B cell (primary cell): ENCODE data around the gene FADD. TPM values are rescaled to one million over a fixed set of nuclear protein-coding genes. Genes with fewer than 3 reads are reported as not detected.

Source experiments
- ATAC-seq: fragments of 200-7000 bp; cut with Tn5 transposase; one replicate; pipeline ENCODE4 v1.10.0; 2021; ENCODE audit warnings: low read depth, mild to moderate bottlenecking, moderate number of reproducible peaks, moderate library complexity
- CTCF ChIA-PET: fragments of 350-600 bp; sonication (Branson Sonifier 250); formaldehyde crosslinking; loops from one replicate; lab custom pipeline; 2021; ENCODE audit warnings: antibody characterized with exemption, inconsistent platforms; lab: Charles Lee
- POLR2A ChIA-PET: fragments of 350-600 bp; sonication (Branson Sonifier 250); formaldehyde crosslinking; loops from one replicate; lab custom pipeline; 2021; ENCODE audit warnings: antibody characterized with exemption; lab: Charles Lee
- DNase-seq: peaks from one replicate; pipeline ENCODE4 v3.0.0; 2013
- H2AFZ ChIP-seq: 2 replicates; pipeline ENCODE4 v1.6.1; 2012; ENCODE audit warnings: mild to moderate bottlenecking, low read depth, low read length; ENCODE audit not compliant: insufficient read depth, poor library complexity, severe bottlenecking
- H3K27ac ChIP-seq, 2 donors: 1 replicate in 1 of 2; 2 replicates in 1 of 2; pipeline ENCODE4 v1.5.1; 2012 to 2013; ENCODE audit warnings: low read length in 2 of 2, mild to moderate bottlenecking in 2 of 2, moderate library complexity in 1 of 2
- H3K27me3 ChIP-seq, 4 experiments: fragments of 200-600 bp in 1 of 4; sonication (generic) in 1 of 4; replicated peaks in 1 of 4; 1 replicate in 2 of 4; 2 replicates in 2 of 4; pipeline versions ENCODE4 v1.6.1 to v1.7.0; 2013 to 2016; ENCODE audit warnings: low read length in 3 of 4, mild to moderate bottlenecking in 2 of 4, mixed read lengths in 1 of 4, moderate library complexity in 1 of 4; ENCODE audit not compliant: insufficient read depth in 4 of 4, control insufficient read depth in 3 of 4; ENCODE audit errors: control extremely low read depth in 1 of 4
- H3K36me3 ChIP-seq, 2 experiments: replicated peaks in 1 of 2; 1 replicate in 1 of 2; 2 replicates in 1 of 2; pipeline versions ENCODE4 v1.6.1 to v1.7.1; 2013; ENCODE audit warnings: low read length in 1 of 2; ENCODE audit not compliant: insufficient read depth in 2 of 2, control insufficient read depth in 1 of 2; ENCODE audit errors: control extremely low read depth in 1 of 2, extremely low read depth in 1 of 2
- H3K4me1 ChIP-seq, 2 donors: fragments of 200-600 bp in 1 of 2; sonication (generic) in 1 of 2; 1 replicate in 1 of 2; 2 replicates in 1 of 2; pipeline versions ENCODE4 v1.5.1 to v1.6.1; 2013 to 2017; ENCODE audit warnings: low read length in 2 of 2; ENCODE audit not compliant: control insufficient read depth in 2 of 2, insufficient read depth in 2 of 2
- H3K4me2 ChIP-seq: replicated peaks from 2 replicates; pipeline ENCODE3; 2012; ENCODE audit warnings: mild to moderate bottlenecking, low read depth, low read length; ENCODE audit not compliant: poor library complexity, severe bottlenecking
- H3K4me3 ChIP-seq, 5 experiments: fragments of 200-600 bp in 1 of 5; sonication (generic) in 1 of 5; 1 replicate in 3 of 5; 2 replicates in 2 of 5; pipeline versions ENCODE4 v1.5.1 to v1.7.0; 2011 to 2016; ENCODE audit warnings: low read length in 4 of 5, mild to moderate bottlenecking in 4 of 5, low read depth in 2 of 5, control low read depth in 1 of 5, moderate library complexity in 1 of 5; ENCODE audit not compliant: insufficient read depth in 1 of 5; ENCODE audit errors: control extremely low read depth in 1 of 5, extremely low read depth in 1 of 5
- H3K79me2 ChIP-seq: fragments of 200-600 bp; sonication (generic); one replicate; pipeline ENCODE4 v1.6.0; 2016; ENCODE audit warnings: low read length; ENCODE audit not compliant: control insufficient read depth, insufficient read depth
- H3K9ac ChIP-seq: fragments of 200-600 bp; sonication (generic); 2 replicates; pipeline ENCODE4 v1.6.1; 2017; ENCODE audit warnings: mild to moderate bottlenecking, low read length, moderate library complexity
- H3K9me3 ChIP-seq, 3 donors: one replicate each; pipeline versions ENCODE4 v1.6.1 to v1.7.1; 2013; ENCODE audit warnings: low read length in 2 of 3; ENCODE audit not compliant: control insufficient read depth in 2 of 3, insufficient read depth in 1 of 3; ENCODE audit errors: control extremely low read depth in 1 of 3
- H4K20me1 ChIP-seq: 2 replicates; pipeline ENCODE4 v1.6.0; 2012; ENCODE audit warnings: mild to moderate bottlenecking, low read length; ENCODE audit not compliant: insufficient read depth, control insufficient read depth, poor library complexity, severe bottlenecking
- H3K27ac Mint-ChIP-seq: one replicate; pipeline ENCODE4 v1.8.0; 2021; ENCODE audit warnings: mixed read lengths
- H3K27me3 Mint-ChIP-seq: one replicate; pipeline ENCODE4 v1.8.0; 2021; ENCODE audit warnings: mixed read lengths
- H3K4me1 Mint-ChIP-seq: one replicate; pipeline ENCODE4 v1.8.0; 2021; ENCODE audit warnings: mixed read lengths
- H3K4me3 Mint-ChIP-seq: one replicate; pipeline ENCODE4 v1.8.0; 2021; ENCODE audit warnings: mixed read lengths
- H3K9me3 Mint-ChIP-seq: one replicate; pipeline ENCODE4 v1.8.0; 2022; ENCODE audit warnings: mixed read lengths; ENCODE audit not compliant: insufficient read depth
- CTCF ChIP-seq: fragments of 200-600 bp; IDR thresholded peaks from one replicate; pipeline ENCODE4 v1.8.0; 2022; ENCODE audit warnings: antibody characterized with exemption, mild to moderate bottlenecking
- EZH2 ChIP-seq: IDR thresholded peaks from 2 replicates; pipeline ENCODE4 v1.6.1; 2012; ENCODE audit warnings: borderline replicate concordance, low read depth, mild to moderate bottlenecking, moderate library complexity, low read length; ENCODE audit not compliant: insufficient read depth, poor library complexity, severe bottlenecking
- WGBS: methylation state at CpG from one replicate; pipeline ENCODE4 v1.1.5; 2013; ENCODE audit warnings: missing lambda C conversion rate; ENCODE audit not compliant: insufficient coverage; 5-methylcytosine and 5-hydroxymethylcytosine counted together
- intact Hi-C: fragments of 100-400 bp; cut with micrococcal nuclease; formaldehyde crosslinking; loops from one replicate; pipeline ENCODE4 v1.10.0; 2022
- polyA plus RNA-seq: library from polyadenylated mRNA; depleted of rRNA; stranded (reverse); fragments of >200 nt; gene quantifications from 2 replicates; pipeline ENCODE4 v1.2.3, GENCODE V29; 2012
- total RNA-seq, 2 donors: library from RNA; stranded (reverse); fragments of 120-200 nt in 1 of 2; gene quantifications; 1 replicate in 1 of 2; 2 replicates in 1 of 2; pipeline versions ENCODE4 v1.2.3 to v1.2.4, GENCODE V29; 2013 to 2022

Gene FADD
- total and polyA plus RNA-seq, 2 donors (not counting 1 experiment from before 2014, with no cell fraction given), result 5.4 to 26.6 TPM

GRCh38 chr11:70246196-70246595 is 43.1 kb downstream of the FADD start:
- WGBS, result 85% methylated on average over 4 of the region's 8 CpGs
- TF ChIP-seq CTCF (no peak), EZH2 (no peak)
- ChIA-PET POLR2A (no interaction called here), CTCF (no interaction called here)
- Histone ChIP-seq H3K9me3 (peaks cover 0 to 3% (median 0%) of the 10 kb centered on the region in 3 donors), H3K79me2 (no peaks in the 10 kb centered on the region), H3K27ac (no peak overlapping the region), H2AFZ (no peak overlapping the region), H3K9ac (no peak overlapping the region), H3K36me3 (no peaks in the 10 kb centered on the region), H3K4me2 (no peak overlapping the region), H3K4me3 (no peak overlapping the region), H4K20me1 (no peaks in the 10 kb centered on the region), H3K27me3 (no peaks in the 10 kb centered on the region), H3K4me1 (no peaks in the 10 kb centered on the region)
- DNase-seq, result no peak
- intact Hi-C loops, result no loop called here
- ATAC-seq, result no peak
- H3K27me3 Mint-ChIP-seq, result peaks cover 17% of the 10 kb centered on the region
- no peak overlapping the region for H3K4me3 Mint-ChIP-seq
- no peak overlapping the region for H3K27ac Mint-ChIP-seq
- no peaks in the 10 kb centered on the region for H3K4me1 Mint-ChIP-seq
- no peaks in the 10 kb centered on the region for H3K9me3 Mint-ChIP-seq

DNA sequence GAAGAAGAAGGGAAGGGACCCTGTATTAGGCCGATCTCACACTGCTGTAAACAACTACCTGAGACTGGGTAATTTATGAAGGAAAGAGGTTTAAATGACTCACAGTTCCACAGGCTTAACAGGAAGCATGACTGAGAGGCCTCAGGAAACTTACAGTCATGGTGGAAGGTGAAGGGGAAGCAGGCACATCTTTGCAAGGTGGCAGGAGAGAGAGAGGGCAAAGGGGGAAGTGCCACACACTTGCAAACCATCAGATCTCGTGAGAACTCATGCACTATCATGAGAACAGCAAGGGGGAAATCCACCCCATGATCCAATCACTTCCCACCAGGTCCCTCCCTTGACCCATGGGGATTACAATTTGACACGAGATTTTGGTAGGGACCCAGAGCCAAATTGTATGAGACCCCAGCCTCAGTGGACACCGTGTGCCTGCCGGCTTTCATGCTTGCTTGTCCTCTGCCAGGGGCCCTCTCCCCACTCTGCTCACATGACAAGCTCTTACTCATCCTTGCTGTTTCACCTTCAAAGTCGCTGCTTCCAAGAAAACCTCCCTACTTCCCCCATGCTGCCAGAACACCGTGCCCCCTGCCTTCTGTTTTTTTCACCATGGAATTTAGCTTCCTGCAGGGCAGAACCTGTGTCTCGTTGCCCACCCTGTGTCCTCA is 44.1 kb downstream of the FADD start:
- Histone ChIP-seq H4K20me1 (no peaks in the 10 kb centered on the region), H3K36me3 (no peaks in the 10 kb centered on the region), H3K4me1 (no peaks in the 10 kb centered on the region), H3K27ac (no peak overlapping the region), H2AFZ (no peak overlapping the region), H3K9ac (no peak overlapping the region), H3K27me3 (peaks cover 0 to 2% (median 0%) of the 10 kb centered on the region in 4 experiments), H3K4me2 (no peak overlapping the region), H3K4me3 (no peak overlapping the region), H3K9me3 (peaks cover 0 to 3% (median 0%) of the 10 kb centered on the region in 3 donors), H3K79me2 (no peaks in the 10 kb centered on the region)
- DNase-seq, result no peak
- TF ChIP-seq CTCF (no peak), EZH2 (no peak)
- ChIA-PET CTCF (no interaction called here), POLR2A (no interaction called here)
- no peak for ATAC-seq
- Mint-ChIP-seq H3K27ac (no peak overlapping the region), H3K4me3 (no peak overlapping the region), H3K9me3 (no peaks in the 10 kb centered on the region), H3K4me1 (no peaks in the 10 kb centered on the region), H3K27me3 (peaks cover 17% of the 10 kb centered on the region)
- intact Hi-C loops, result no loop called here
- 74% methylated on average over 6 of the region's 8 CpGs for WGBS
